Prostate gland (tissue), 2 donors: ENCODE data around the gene PAF1.

Experiments used
- CTCF ChIP-seq, 4 experiments: fragments of 200-600 bp in 2 of 4; fragments of 450-650 bp in 2 of 4; sonication (generic) in 2 of 4; IDR thresholded peaks; 1 replicate in 3 of 4; 2 replicates in 1 of 4; pipeline ENCODE4 v1.5.1; 2016 to 2019; ENCODE audit warnings: antibody characterized with exemption in 4 of 4, mild to moderate bottlenecking in 2 of 4, moderate library complexity in 2 of 4
- POLR2AphosphoS5 ChIP-seq: sonication (generic); formaldehyde crosslinking; IDR thresholded peaks from one replicate; pipeline ENCODE4 v1.6.1; 2017; ENCODE audit warnings: antibody characterized with exemption

DNA sequence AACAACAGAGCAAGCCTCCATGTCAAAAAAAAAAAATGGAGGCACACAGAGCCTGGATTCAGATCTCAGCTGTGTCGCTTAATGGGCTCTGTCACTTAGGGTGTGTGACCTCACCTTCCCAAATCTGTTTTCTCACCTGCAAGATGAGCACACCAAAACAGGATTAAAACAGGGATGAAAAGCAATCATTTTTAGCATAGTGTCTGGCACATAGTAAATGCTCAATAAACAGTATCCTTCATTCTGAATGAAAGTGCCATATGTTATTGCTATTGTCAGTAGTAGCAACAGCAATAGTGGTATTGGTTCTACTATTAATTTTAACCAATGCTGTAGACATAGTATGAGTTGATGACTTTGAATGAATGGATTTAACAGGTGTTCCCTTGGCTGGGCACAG is 25.4 kb downstream of the PAF1 start:
- TF ChIP-seq CTCF (IDR thresholded peaks at IDR 0.05) (no peak), POLR2AphosphoS5 (no peak)
